GM15510 (cell line): Measurements from ENCODE around the gene DCXR.

Experiments used
- POLR2A ChIP-seq: IDR thresholded peaks from 3 replicates; pipeline ENCODE4 v1.6.1; 2011; ENCODE audit warnings: borderline replicate concordance; ENCODE audit not compliant: insufficient read length; ENCODE audit errors: extremely low read depth

DCXR gene

DNA sequence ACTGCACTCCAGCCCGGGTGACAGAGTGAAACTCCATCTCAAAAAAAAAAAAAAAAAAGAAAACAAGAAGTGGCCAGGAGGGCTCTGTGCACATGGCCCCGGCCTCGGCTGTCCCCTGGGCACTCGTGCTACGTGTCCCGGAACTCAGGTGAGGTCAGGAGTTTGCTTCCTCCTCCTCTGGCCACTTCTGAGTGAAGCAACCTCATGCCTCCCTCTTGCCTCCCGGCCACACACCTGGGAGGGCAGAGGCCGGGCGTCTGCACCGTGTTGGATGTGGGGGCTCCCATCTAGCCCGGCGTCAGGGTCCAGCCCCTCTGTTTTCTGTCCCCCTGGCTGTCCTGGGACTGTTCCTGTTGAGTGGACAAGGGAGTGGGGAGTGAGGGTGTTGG lies 37.9 kb downstream of the DCXR start:
- no peak for TF ChIP-seq POLR2A

DNA sequence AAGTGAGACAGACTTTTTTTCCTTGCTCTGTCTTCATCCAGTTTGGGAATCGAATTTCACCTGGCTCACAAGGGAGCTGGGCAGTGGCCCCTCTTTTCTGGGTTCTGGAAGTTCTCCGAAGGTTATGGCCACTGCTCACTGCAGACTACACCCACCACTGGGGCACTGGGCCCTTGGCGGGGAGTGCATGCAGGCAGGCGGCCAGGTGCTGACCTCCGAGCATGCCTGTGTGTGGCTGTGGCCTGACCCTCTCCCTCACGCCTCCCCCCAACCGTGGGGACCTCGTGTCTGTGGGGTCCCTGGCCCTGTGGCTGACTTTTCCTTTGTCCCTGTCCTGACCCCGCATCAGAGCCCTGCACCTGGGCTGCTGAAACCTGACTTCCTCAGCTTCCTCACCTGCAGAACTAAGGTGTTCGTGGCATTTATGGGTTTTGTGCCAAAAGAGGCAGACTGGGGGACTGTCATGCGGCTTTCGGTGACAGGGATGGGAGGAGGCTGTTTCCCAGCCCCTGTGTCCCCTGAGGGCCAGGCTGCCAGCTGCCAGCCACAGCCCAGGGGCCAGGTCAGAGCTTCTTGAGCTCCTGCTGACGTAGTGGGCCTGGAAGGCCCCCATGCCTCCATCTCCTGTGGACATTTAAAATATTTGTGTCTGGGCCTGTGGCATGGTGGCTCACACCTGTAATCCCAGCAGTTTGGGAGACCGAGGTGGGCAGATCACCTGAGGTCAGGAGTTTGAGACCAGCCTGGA lies 38.6 kb downstream of the DCXR start:
- TF ChIP-seq POLR2A, result no peak

DNA sequence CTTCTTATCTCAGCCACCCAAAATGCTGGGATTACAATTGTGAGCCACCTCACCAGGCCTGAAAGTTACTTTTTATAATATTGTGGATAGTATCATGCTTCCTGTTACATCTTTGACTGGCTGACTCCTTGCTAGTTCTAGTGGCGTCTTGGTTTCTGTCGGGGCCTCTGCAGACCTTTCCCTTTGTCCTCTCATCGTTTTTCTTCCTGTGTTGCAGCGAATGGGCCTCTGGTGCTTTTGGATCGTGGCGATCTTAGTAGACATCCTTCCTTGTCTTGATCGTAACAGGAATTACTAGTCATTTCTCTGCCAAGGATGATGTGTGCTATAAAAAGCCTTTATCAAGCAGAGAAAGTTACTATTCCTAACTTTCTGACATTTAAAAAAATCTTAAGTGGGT lies 39.3 kb downstream of the DCXR start:
- TF ChIP-seq POLR2A, result no peak

DNA sequence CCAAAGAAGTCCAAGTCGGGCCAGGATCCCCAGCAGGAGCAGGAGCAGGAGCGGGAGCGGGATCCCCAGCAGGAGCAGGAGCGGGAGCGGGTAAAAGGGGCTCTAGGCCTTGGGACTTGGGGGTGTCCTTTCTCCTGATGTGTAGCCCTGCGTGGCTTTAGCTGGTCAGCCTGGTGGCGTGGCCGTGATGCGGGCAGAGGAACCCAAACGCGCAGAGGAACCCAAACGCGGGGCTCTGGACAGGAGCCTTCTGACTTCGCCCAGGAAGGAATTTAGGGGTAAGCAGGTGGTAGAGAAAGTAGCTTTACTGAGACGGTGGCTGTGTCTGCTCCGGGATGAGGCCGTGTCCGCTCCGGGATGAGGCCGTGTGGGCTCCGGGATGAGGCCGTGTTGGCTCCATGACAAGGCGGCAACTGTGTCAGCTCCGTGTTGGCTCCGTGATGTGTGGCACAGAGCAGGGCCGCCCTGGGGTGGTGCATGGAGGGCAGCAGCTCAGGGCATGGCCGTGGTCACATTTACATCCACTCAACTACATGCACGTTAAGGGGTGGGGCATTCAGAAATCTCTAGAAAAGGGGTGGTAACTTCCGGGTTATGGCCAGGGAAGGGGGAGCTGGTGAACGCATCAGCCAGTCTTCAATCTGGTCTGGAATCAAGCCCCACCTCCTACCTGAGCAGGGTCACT lies 40.6 kb downstream of the DCXR start:
- no peak for TF ChIP-seq POLR2A

DNA sequence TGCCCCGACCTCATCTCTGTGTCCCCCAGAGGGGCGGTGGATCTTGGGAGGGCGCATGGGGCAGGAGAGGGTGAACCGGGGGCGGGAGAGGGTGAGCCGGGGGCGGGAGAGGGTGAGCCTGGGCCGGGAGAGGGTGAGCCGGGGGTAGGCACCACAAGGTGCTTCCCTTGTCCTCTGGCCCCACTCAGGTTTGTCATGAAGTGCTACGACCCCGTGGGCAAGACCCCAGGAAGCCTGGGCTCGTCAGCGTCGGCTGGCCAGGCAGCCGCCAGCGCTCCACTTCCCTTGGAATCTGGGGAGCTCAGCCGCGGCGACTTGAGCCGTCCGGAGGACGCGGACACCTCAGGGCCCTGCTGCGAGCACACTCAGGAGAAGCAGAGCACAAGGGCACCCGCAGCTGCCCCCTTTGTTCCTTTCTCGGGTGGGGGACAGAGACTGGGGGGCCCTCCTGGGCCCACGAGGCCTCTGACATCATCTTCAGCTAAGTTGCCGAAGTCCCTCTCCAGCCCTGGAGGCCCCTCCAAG lies 41.2 kb downstream of the DCXR start:
- no peak for TF ChIP-seq POLR2A

DNA sequence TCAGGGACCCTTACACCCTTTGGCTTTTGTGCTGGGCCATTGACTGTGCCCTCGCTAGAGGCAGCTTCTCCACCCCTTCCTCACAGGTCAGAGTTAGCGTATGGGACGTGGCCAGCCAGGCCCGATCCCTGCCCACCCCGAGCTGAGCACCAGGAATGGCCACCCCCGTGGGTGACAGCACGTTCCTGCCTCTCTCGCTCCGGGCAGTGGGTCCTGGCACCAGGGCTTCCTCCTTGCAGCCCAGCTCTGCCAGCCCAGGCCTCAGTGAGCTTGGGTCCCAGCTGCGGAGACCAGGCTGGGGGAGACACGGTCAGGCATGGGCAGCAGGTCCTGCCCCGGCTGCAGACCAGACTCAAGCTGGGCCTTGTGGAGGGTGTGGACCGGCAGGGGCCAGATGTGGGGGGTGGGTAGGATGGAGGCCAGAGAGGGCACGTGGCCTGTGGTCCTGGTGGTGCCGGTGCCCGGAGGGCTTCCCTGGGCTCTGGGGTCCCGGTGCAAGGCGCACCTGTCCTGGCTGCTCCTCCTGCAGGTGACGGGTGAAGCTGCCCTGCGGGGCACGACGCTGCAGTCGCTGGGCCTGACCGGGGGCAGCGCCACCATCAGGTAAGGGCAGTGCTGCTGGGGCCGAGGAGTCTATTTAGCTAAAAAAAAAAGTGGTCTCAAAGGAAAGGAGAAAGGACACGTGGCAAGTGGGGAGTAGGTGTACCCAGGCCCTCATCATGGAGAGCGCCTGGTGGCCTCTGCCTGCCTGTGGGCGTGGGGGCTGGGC lies 41.9 kb downstream of the DCXR start:
- TF ChIP-seq POLR2A, result no peak

DNA sequence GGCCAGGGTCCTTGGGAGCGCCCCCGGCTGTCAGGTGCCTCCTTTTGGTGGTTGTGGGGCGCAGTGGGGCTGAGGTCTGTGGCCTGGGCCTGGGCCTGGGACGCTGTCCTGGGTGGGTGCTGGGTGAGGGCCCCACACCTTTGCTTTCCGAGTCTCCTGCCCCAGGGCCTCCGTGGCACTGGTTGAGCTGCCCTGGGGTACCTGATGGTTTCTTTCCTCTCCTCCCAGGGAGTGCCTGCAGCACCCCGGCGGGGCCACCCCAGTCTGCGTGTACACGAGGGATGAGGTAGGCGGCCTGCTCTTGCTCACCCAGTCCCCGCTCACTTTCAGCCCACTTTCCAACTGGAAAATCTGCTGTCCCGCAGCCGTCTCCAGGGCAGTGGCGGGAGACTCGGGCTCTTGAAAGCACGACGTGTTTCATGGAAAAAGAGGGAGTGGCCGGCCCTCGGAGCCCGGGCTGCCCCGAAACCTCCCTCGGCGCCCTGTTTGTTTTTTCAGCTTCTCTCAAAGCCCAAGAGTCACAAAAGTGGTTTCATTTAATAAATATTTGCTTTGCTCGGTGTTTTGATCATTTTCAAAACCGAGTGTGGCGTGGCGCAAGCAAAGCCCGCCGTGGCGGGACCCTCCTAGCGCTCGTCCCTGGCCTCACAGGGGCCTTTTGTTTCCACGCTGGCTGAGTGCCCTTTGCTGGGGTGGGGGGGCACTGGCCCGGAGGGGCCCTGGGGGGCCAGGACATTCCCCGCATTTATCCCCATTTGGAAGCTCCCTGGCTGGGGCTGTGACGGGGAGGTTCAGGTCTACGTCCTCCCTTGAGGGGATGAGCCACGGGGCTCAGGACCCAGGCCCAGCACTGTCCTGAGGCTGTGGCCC lies 42.7 kb downstream of the DCXR start:
- no peak for TF ChIP-seq POLR2A

DNA sequence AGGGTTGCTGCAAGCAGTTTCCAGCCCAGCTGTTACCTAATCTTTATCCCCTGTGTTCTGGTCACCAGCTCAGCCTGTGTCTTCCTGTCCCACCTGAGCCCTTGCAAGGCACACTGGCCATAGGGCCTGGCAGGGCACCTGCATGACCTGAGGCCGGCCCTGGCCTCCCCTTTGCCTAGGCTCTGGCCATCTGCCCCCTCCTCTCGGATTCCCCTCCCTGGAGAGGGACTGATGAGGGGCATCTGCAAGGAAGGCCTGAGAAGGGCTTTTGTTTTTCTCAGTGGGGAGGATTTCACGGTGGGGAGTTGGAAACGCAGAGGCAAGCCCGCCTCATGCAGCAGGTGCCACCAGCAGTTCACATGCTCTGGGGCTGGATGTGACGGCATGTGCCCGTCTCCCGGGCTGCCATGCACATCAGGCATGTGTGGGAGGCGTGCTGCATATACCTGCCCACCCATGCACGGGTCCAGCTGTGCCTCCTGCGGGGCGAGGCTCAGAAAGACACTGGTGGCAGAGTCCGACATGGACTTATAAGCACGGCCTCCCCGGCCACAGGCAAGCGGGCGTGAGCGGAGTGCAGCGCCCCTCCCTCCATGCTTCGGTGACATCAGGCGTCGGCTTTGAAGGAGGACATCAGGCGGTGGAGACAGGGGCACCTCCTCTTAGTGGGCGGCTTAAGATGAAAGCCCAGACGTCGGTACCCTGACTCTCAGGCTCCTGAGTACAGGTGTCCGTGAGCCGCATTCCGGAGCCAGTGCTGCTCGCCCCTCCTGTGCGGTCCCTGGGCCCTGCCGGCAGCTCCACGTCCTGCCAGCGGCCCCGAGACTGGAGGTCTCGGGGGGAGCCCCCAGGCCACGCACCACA lies 43.5 kb downstream of the DCXR start:
- no peak for TF ChIP-seq POLR2A

DNA sequence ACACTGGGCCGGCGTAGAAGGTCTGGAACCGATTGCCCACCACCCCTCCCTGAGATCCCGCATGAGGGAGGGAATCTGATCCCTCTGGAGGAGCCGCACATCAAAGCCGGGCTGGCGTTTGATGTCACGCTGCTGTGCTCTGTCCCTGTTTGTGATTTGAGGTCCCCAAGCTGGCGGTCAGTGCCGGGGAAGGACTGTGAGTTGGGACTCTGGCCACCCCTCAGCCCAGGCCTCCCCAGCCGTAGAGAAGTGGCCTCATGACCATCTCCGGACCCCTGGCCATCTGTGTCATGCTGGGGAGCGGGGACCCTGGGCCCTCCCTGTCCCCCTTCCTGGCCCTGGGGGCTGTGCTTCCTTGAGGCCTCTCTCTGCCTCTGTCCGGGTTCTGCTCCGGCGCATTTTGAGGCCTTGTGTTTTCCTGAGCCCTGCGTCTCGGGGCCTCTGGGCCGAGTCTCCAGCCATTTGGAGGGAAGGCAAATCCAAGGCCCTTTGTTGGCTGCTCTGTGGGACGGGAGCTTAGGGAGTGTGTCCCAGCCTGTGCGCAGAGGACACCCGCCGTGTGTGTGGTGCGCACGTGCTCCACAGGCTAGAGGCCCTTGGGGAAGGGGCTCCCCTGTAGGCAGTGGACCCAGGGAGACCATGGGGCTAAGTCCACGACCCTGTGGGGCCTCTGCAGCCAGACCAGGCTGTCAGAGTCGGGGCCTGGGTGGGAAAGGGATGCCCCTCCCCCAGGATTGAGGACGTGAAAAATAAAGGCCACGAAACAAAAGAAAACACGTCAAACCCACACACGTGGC lies 45.0 kb downstream of the DCXR start:
- TF ChIP-seq POLR2A, result no peak

DNA sequence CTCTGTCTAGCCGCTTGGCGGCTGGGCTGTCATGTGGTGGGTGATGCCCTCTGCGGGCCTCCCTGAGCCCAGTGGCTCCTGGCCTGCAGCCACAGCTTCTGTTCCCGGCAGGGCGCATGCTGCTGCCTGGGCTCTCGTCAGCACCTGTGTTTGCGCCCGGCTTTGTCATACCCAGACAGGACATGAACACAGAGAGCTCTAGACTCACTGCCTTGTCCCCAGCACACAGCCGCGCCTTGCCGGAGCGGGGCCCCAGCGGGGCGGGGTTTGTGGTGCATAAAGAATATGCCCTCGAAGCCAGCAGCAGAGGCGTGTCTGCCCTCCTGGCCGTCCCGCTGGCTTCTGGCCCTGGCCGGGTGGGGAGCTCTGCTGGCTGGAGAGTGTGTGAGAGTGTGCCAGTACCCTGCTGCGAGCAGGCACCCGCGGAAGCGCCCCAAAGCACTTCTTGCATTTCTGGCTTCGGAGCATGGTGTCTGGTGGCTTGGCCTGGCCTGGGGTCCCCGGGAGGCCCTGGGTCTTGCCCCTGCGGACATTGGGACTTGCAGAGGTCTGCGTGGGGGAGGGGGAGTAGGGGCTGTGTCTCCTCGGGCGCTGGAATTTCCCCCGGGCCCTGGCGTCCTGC lies 45.7 kb downstream of the DCXR start:
- no peak for TF ChIP-seq POLR2A

DNA sequence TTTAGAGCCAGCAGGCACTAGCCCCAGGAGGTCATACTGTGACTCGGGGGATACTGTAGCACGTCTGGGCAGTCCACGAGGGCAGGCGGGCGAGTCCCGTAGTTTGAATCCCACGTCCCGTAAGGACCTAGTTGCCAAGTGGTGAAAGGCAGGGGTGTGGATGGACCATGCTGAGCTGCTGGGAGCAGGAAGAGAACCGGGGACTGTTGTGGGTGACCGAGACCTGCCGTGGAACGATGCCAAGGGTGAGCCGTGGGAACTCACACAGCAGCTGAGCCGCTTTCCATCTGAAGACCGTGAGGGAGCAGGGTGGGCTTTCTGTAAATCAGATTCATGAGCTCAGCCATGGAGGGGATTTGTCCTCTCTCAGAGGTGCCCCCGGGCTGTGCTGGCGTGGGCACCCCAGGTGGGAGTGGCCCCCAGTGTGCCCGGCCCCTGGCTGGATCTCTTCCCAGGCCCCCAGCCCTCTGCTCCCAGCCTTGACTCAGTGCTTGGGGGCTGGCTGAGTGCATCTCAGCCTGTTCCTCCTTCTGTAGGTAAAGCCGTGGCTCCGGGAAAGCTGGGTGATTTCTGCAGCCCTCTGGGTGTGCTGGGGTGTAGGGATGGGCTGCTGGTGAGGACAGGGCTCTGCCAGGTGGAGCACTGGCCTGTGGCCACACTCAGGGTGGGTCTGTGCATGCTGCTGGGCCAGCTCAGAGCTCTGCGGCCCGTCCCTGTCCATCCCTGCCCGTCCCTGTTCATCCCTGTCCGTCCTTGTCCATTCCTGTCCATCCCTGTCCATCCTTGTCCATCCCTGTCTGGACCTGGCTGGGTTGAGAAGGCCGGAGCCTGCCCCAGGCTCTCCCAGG lies 46.4 kb downstream of the DCXR start:
- no peak for TF ChIP-seq POLR2A
